IMR-90 (cell line): Measurements from ENCODE around the gene NDOR1.

ENCODE experiments used
- CHD1 ChIP-seq: IDR thresholded peaks from 2 replicates; pipeline ENCODE4 v1.6.1; 2012; ENCODE audit warnings: low read depth, low read length, improper control_type of control experiment
- CTCF ChIP-seq: conservative IDR thresholded peaks from 2 replicates; pipeline ENCODE4 v1.5.1; 2012; ENCODE audit warnings: mild to moderate bottlenecking, low read depth, low read length, improper control_type of control experiment
- MAZ ChIP-seq: IDR thresholded peaks from 2 replicates; pipeline ENCODE4 v1.6.1; 2012; ENCODE audit warnings: low read depth, mild to moderate bottlenecking, low read length, improper control_type of control experiment, moderate library complexity, borderline replicate concordance
- MXI1 ChIP-seq: IDR thresholded peaks from 2 replicates; pipeline ENCODE4 v1.6.1; 2012; ENCODE audit warnings: low read depth, mild to moderate bottlenecking, low read length, moderate library complexity, borderline replicate concordance
- NFE2L2 ChIP-seq: fragments of 150-350 bp; IDR thresholded peaks from 2 replicates; pipeline ENCODE4 v1.6.1; 2016; ENCODE audit warnings: low read depth, mild to moderate bottlenecking, low read length
- POLR2A ChIP-seq: IDR thresholded peaks from 2 replicates; pipeline ENCODE4 v1.6.1; 2012; ENCODE audit warnings: mild to moderate bottlenecking, low read depth, low read length
- SMC3 ChIP-seq: fragments of 150-350 bp; IDR thresholded peaks from 2 replicates; pipeline ENCODE4 v1.6.1; 2016; ENCODE audit warnings: low read depth, mild to moderate bottlenecking, antibody characterized with exemption, low read length, moderate library complexity
- USF2 ChIP-seq: fragments of 150-350 bp; IDR thresholded peaks from 2 replicates; pipeline ENCODE4 v1.6.1; 2017; ENCODE audit warnings: mild to moderate bottlenecking, antibody characterized with exemption, low read length, low read depth

- TF ChIP-seq CTCF (no peak), USF2 (no peak), CHD1 (no peak), POLR2A (no peak), MAZ (no peak), SMC3 (no peak), MXI1 (no peak), NFE2L2 (no peak)
Observed at GRCh38 chr9:137198051-137198901, 7.2 kb upstream of the NDOR1 start.
